A172 (cell line): ENCODE data around the gene ABHD14A. TPM values are rescaled to one million over a fixed set of nuclear protein-coding genes. Genes with fewer than 3 reads are reported as not detected.
"Not testable (repeated sequence)": the region's sequence is repeated elsewhere in the genome, so short reads cannot be mapped to it uniquely, and the experiment has no call there.

Experiments used
- DNase-seq: peaks from one replicate; pipeline ENCODE4 v3.0.0-alpha.2; 2015; ENCODE audit warnings: low spot score
- total RNA-seq: library from RNA; depleted of rRNA; stranded (reverse); fragments of >200 nt; shearing (Covaris generic); gene quantifications from 2 replicates; pipeline ENCODE4 v1.2.3, GENCODE V29; 2014

ABHD14A gene
- total RNA-seq, 1 experiment from 2014 or later = 10.2 TPM

DNA sequence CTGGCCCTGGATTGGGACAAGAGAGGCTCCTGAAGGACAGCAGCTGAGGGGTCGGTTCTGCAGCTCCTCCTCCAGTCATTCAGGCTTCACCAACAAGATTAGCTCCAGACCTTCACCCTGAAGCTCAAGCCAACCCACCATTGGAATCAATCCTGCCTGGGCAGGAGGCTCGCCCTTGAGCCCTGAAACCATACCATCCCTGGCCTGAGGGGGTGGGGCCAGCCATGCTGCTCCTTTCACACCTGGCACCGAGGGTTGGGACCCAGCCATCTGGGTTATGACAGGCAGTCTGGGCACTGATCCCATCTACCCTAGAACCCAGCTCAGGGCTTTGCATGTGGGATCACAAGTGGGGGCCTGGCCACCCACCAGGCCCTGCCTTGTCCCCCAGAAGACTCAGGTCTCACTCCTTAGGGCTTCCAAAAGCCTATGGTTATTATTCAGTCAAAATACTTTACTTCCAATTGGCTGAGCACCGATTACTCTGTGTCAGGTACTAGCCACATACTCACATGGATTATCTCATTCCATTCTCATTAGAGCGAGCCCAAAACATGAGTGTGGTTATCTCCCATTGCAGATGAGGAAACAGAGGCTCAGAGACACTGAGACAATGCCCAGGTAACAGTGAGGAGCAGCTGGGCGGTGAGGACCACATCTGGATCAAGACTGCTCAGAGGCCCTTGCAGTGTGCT is 4.1 kb upstream of the ABHD14A start:
- no peak for DNase-seq

DNA sequence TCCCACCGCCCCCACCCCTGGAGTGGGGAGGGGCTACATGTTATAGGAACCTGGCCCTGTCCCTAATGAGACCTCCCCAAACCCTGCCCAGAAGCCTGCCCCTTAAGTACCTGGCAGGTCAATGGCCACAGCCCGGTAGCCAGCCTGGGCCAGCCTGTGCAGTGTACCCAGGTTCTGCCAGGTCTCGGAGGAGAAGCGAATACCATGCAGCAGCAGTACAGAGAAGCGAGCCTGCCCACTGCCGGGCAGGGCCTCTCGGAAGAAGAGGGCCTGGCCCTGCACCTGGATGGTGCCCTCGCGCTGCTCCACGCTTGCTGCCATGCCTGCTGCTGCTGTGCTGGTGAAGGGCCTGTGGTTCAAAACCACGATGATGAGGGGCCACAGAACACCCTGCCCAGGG is 3.5 kb upstream of the ABHD14A start:
- DNase-seq = no peak

- no peak for DNase-seq
Measured at GRCh38 chr3:51974277-51974962, 444 bp upstream of the ABHD14A start.

DNA sequence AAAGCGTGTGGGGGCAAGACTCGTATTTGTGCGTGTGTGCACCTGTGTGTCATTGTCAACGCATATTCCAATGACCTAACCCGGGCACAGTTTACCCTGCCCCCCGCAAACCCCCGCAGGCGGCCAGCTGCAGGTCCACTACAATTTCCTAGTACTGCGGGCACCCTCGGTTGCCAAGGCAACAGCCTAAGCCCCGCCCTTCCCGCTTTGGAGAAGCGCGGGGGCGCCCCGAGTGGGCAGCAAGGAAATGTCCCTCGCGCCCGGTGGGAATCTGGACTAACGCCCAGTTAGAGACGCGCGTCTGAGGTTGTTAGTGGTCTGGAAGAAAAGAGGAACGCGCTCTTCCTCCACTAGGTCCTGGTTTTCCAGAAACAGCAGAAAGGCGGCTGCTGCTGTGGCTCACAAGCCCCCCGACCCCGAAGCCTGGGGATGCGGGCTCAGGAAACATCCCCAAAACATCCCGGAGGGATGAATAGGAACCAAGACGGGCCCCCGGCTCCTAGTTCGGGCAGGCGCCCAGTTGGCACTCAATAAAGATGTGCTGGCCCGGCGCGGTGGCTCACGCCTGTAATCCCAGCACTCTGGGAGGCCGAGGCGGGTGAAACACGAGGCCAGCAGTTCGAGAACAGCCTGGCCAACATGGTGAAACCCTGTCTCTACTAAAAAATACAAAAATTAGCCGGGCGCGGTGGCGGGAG is 1.1 kb downstream of the ABHD14A start:
- DNase-seq = no peak

GRCh38 chr3:51977446-51978142 is 2.7 kb downstream of the ABHD14A start:
- no peak for DNase-seq

DNA sequence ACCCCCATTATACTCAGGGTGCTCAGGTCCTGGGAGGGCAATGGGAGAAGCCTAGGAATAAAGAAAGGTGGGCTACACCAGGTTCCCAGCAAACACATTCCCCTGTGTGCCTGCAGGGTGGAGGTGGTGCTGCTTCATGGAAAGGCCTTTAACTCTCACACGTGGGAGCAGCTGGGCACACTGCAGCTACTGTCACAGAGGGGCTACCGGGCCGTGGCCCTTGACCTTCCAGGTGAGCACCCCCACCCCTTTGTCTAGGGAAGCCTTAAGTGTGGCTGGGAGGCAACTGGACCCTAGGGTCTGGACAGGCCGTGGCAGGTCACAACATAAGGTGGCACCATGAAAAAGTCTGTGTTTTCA is 3.3 kb downstream of the ABHD14A start:
- DNase-seq = no peak

DNA sequence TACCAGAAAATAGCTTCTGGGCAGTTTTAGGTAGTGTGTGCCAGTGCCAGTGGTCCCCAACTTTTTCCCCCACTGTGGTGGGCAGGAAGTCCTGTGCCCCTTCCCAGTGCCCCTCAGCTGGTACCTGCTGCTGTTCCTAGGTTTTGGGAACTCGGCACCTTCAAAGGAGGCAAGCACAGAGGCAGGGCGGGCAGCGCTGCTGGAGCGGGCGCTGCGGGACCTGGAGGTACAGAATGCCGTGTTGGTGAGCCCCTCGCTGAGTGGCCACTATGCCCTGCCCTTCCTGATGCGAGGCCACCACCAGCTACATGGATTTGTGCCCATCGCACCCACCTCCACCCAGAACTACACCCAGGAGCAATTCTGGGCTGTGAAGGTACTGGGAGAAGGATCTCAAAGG is 5.4 kb downstream of the ABHD14A start:
- DNase-seq = no peak

GRCh38 chr3:51982352-51982837 is 7.5 kb downstream of the ABHD14A start:
- DNase-seq = peak; percentile 42

DNA sequence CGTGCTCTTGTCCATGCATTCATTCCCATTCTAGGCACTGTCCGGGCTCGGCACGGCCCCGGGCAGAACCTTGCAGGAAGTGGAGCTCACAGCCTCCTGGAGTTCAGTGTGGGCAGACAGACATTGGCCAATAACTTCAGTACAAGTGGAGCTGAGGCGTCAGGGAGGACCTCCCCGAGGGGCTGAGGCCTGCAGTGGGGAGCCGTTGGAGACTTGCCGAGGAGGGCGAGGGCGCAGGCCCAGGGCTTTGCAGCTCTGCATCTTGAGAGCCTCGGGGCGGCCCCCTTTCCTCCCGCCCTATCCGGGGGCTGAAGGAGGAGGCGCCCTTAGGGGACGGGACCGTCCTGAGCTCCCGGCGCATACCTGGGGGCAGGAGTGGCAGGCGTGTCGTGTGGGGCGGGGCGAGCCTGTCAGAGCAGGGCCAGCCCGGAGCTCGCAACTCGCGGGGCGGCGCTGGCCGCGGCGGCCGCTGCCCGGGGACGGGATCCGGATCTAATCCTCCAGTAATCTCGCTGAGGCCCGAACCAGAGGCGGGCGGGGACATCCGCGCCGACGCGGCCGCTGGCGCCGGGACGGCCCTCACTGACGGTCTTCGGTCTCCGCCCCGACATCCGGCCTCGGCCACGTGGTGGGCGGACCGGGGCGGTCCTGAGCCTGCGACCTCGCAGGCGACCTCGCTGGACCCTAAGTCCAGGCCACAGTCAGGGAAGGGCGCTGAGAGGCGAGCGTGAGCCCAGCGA is 8.1 kb downstream of the ABHD14A start, which contains the start of gene ACY1:
TSS of gene ACY1 (plus strand) at position 698 of the 740 bp plus-strand sequence. CDS start 530 bp downstream, outside the sequence.
- peak; percentile 74 for DNase-seq

DNA sequence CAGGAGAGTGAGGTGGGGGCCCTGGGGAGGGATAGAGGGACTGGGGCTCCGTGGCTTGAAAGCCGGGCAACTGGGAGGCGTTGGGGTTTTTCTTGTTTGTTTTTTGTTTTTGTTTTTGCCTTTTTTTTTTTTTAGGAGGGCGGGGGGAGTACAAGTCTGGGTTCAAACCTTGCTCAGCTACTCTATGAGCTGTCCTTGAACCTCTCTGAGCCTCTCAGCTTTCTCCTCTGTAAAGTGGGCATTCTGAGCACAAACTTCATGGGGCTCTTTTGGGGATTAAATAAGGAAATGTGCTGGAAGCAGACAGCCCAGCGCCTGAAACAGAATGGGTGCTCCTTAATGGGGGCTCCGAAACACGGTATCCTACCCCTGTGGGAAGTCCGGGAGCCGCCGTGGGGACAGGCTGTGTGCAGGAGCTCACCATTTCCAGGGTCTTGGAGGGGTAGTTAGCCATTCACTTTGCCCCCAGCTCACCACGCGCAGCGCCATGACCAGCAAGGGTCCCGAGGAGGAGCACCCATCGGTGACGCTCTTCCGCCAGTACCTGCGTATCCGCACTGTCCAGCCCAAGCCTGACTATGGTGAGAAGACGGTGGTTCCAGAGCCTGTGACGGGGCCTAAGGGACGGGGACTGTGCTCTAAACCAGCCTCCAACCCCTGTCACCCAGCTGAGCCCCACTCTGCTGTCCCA is 8.9 kb downstream of the ABHD14A start:
- DNase-seq = no peak

GRCh38 chr3:51984269-51984647 is 9.4 kb downstream of the ABHD14A start:
- DNase-seq = no peak

GRCh38 chr3:51985063-51985462 is 10.2 kb downstream of the ABHD14A start:
- DNase-seq = no peak

DNA sequence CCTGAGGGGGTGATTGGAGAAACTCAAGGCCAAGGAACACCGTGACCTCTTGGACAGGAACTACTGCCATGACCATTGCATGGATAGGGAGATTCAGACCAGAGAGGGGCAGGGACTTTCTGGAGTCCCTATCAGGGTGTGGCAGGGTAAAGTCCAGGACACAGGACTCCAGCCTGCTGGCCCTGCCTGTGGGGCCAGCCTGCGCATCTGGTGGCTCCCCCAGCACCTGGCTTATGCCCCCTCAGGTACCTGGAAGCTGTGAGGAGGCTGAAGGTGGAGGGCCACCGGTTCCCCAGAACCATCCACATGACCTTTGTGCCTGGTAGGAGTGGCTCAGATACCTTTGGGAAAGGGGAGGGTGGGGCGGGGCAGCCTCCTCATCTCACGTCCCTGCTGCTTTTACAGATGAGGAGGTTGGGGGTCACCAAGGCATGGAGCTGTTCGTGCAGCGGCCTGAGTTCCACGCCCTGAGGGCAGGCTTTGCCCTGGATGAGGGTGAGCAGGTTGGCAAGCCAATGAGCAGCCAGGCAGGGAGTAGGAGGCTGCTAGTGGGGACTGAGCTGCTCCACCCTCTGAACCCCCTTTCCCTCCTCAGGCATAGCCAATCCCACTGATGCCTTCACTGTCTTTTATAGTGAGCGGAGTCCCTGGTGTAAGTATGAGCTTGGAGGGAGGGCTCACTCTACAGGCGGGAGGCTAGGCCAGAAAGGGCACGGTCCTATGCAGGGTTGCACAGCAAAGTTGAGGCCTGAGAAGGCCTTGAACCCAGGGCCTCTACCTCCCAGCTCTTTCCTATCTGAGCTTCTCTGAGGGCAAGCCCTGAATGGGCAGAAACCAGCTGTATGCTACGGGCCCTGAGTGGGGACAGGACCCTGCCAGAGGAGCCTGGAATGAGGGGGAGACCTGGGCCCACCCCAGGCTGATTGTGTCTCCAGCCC is 11.4 kb downstream of the ABHD14A start:
- DNase-seq = no peak

GRCh38 chr3:51987568-51987967 is 12.7 kb downstream of the ABHD14A start:
- no peak for DNase-seq

GRCh38 chr3:51988286-51989146 is 13.7 kb downstream of the ABHD14A start:
- DNase-seq = no peak

- DNase-seq = not testable (repeated sequence)
Measured at GRCh38 chr3:51990501-51990971, 15.7 kb downstream of the ABHD14A start.

- DNase-seq = no peak
Measured at GRCh38 chr3:51992017-51992682, 17.3 kb downstream of the ABHD14A start.

GRCh38 chr3:51993657-51994056 is 18.8 kb downstream of the ABHD14A start:
- not testable (repeated sequence) for DNase-seq
